ENCODE measurements around the gene DCLRE1B.
"Not testable (repeated sequence)": the region's sequence is repeated elsewhere in the genome, so short reads cannot be mapped to it uniquely, and the experiment has no call there.

The DCLRE1B gene

DNA sequence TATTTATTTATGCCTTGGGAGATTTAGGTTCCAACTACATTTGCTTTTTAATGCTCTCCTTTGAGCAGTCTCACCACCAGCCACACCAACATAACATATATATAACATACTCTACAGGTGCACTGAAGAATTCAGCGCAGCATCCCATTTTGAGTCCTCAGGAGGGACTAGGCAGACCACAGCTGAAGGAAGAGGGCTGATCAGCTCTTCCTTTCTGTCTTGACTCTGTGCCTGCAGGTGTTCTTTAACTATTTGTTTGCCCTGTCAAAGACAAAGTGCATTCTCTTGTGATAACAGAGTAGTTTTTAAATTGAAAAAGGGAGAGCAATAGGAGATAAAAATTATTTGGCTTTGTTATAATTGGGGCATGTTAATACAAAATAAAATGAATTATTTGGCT is 41.0 kb downstream of the DCLRE1B start:
- DNase-seq = no peak
- intact Hi-C loops (cut with DNase I) = no loop called here

GRCh38 chr1:113946678-113947387 is 41.7 kb downstream of the DCLRE1B start:
- intact Hi-C loops (cut with DNase I) = no loop called here
- DNase-seq = no peak

- intact Hi-C loops (cut with DNase I) = no loop called here
- no peak for DNase-seq
Measured at GRCh38 chr1:113947388-113948107, 42.4 kb downstream of the DCLRE1B start.

DNA sequence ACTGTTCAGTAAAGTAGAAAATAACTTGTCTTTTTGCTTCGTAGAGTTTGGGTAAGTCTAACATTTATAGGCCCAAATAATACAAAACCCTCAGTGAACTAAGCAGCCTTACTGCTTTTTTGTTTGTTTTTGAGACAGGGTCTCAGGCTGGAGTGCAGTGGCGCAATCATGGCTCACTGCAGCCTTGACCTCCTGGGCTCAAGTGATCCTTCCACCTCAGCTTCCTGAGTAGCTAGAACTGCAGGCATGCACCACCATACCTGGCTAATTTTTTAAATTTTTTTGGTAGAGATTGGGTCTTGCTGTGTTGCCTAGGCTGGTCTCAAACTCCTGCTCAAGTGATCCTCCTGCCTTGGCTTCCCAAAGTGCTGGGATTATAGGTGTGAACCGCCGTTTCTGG is 43.0 kb downstream of the DCLRE1B start:
- intact Hi-C loops (cut with DNase I); DNase-seq: not testable (repeated sequence)

- no peak for DNase-seq
- intact Hi-C loops (cut with DNase I) = no loop called here
Measured at GRCh38 chr1:113949007-113949406, 43.9 kb downstream of the DCLRE1B start.

DNA sequence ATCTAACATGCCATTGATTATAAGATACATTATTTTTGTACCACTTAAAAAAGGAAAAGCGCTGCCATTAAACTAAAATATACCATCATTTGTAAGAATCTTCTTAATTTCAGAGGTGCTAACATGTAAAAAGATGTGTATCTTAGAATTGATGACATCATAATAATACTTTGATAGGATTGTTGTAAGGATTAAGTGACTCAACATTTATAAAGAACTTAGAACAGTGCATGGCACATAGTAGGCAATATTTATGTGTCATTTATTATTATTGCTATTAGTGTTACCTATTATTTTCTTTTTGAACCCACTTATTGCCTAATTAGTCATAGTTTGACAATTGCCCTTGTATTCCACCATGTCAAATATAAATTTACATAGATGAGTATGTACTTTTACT is 45.8 kb downstream of the DCLRE1B start:
- intact Hi-C loops (cut with DNase I) = no loop called here
- DNase-seq = no peak

DNA sequence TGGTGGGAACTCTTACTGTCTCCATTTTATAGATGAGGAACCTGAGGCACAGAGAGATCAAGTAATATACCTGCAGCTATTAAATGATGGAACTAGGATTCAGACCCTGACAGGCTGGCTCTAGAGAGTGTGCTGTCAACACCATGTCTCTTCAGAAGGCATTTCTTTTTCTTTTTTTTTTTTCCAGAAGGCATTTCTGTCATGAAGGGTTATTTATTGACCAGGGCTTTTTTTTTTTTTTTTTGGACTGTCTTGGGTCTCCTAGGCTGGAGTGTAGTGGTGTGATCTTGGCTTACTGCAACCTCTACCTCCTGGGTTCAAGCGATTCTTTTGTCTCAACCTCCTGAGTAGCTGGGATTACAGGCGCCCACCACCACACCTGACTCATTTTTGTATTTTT is 46.6 kb downstream of the DCLRE1B start:
- intact Hi-C loops (cut with DNase I) = no loop called here
- no peak for DNase-seq

DNA sequence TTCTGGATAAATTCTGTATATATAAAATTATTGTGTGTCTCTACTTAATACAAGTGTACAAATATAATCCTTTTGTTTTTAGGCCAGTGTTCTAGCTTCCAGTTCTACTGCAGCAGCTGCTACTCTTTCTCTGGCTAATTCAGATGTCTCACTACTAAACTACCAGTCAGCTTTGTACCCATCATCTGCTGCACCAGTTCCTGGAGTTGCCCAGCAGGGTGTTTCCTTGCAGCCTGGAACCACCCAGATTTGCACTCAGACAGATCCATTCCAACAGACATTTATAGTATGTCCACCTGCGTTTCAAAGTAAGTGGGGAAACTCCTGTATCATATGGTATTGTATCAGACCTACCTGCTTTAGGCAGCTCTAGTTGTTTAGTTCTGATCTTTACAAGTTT is 52.9 kb downstream of the DCLRE1B start:
- intact Hi-C loops (cut with DNase I) = no loop called here
- no peak for DNase-seq

- intact Hi-C loops (cut with DNase I) = no loop called here
- no peak for DNase-seq
Measured at GRCh38 chr1:113958691-113959090, 53.6 kb downstream of the DCLRE1B start.

DNA sequence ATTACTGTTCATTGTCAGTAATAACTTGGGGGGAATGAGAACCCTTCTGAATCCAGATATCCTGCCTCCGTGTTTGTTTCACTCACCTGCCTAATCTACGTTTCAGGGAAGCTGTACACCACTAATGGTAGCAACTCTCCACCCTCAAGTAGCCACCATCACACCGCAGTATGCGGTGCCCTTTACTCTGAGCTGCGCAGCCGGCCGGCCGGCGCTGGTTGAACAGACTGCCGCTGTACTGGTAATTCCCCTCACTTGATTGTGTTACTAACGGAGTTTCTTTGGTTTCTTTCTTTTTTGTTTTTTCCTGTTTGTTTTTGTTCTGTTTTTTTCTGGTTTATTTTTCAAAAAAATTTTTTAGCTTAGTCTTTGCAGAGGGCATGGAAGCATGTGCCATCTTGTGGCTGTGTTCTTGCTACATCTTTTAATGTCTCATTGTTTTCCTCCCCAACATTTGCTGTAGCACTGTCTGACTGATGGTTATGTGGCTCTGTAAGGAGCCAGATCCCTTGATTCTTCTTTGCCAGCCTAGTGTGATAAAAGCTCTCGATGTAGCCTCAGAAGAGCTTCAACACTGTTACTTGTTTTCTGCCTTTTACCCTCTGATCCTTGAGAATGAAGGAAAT is 58.3 kb downstream of the DCLRE1B start:
- peak in 1 of 10 donors; percentile 75 for DNase-seq
- intact Hi-C loops (cut with DNase I) = no loop called here

Measured in posterior cingulate gyrus (tissue), 11 donors.